GM19023 (cell line): ENCODE results near the gene CNOT1.
A peak's percentile ranks its signal among the peaks of the same experiment; 100 is the strongest.

Experiments
- ATAC-seq: cut with Tn5 transposase; IDR thresholded peaks from one replicate; pipeline ENCODE4 v1.9.1; 2021; ENCODE audit warnings: mild to moderate bottlenecking, moderate library complexity; ENCODE audit not compliant: unreplicated experiment

Gene CNOT1

DNA sequence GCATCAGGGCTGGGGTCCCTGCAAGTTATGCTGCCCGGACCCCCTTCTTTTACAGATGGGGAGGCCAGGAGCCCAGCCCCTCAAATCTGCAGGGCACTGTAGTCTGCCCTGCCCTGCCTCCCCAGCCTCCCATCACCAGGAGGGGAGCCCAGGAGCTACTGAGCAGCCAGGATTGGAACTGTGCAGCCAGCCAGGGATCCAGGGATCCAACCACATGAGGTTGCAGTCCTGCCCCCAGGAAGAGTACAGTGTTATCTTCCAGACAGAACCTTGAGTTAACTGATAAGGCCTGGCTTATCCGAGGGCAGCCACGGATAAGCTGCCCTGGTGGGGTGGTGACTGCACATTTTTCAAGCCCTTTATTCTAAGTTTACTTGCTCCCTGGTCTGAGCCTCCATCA, 141.1 kb downstream of the CNOT1 start:
- no peak for ATAC-seq

DNA sequence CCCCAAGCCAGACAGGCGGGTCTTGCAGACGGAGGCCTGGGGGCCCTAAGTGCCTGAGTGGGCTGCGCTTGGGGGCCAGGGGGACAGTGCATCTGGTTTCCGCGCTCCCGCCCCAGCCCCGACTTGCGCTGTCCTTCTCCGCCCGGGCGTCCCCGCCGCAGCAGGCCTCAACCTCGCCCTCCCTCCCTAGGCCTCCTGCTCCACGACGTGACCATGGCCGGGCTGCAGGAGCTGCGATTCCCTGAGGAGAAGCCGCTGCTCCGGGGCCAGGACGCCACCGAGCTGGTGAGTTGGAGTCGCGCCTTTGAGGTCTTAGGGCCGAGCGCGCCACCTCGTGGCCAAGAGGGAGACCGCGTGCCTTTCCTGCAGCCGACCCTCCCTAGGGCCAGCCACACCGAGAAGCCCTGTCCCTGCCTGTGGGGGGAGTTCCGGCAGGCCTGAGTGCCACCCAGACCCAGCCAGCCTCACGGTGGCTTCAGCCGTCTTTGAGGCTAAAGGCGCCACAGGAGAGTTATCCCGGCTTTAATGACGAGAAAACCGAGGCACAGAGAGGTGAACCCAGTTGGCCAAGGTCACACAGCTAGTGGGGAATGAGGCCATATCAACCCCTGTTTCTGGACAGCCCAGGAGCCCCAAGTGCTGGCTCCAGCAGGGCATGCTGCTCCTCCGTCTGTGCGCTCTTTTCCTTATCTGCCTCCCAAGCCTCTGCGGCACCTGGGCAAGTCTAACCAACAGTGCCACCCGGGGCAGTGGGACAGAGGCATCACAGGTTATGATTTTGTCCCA, 141.9 kb downstream of the CNOT1 start:
- peak; percentile 66 for ATAC-seq

DNA sequence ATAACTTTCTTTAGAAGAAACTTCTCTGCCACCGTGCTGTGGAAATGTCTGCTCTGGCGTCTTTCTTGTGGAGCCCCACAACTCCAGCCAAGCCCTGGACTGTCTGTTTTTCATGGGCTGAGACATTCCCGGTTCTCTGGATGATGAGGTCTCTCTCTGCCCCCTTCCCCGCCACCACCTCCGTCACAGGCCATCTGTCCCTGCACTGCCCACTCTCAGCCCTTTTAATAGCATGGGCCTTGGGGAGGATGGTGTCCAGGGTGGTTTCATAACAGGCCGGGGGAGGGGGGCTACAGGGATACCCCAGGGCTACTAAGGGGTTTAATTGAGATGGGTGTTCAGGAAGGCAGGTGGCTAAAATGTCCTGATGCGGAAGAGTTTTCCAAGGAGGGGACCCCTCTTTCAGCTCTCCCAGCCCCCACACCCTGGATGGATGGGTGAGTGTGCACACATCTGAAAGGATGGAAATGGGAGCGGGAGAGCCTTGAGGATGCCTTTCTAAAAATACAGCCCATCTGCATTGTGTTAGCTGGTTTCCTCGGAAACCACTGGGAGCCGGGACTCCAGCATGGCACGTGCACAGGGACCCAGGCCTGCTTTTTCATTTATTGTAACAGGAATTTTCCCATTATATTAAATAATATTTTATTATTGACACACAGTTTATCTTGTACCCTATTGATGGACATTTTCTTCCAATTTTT, 144.3 kb downstream of the CNOT1 start:
- ATAC-seq: no peak

DNA sequence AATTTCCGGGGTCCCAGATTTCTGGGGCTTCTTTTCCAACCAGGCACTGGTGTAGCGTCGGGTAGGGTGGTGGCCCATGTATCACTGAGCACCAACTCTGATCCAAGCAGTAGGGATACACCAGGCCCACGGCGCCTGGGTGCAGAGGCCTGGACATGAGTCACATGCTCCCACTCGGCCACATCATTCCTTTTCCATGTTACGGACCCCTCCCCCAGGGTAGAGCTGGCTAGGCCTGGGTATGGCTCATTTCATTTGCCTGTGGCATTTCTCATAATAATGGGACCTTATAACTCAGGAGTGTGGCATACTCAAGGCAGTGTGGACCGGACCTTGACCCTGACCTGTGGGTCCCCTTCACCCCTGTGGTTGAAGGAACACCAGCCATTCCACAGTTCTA, 147.7 kb downstream of the CNOT1 start:
- no peak for ATAC-seq

DNA sequence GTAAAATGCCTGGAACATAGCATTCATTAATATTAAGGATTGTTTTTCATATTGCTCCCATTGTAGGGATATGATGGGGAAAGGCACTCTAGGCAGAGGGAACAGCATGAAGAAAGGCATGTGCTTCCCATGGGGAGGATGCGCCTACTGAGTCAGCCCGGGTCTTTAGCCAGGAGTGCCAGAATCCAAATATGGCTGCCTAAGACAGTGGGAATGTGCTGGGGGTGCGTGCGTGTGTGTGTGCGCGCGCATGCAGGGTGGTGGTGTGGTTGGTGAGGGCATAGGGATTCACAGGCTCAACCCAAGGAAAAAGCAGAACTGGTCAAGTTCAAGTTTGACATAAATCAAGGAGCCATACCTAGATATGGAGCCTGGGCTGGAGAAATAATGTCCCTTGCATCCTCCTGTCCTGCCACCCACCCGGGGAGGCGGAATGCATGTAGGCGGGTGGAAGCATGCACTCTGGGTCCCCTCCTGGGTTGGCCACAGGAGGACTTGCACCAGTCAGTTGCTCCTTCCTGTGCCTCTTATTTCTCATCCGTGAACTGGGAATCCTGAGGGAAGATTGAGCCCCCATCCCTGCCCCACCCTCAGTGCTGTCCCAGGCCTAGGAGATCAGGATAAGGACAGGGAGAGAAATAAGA, 148.3 kb downstream of the CNOT1 start:
- no peak for ATAC-seq

DNA sequence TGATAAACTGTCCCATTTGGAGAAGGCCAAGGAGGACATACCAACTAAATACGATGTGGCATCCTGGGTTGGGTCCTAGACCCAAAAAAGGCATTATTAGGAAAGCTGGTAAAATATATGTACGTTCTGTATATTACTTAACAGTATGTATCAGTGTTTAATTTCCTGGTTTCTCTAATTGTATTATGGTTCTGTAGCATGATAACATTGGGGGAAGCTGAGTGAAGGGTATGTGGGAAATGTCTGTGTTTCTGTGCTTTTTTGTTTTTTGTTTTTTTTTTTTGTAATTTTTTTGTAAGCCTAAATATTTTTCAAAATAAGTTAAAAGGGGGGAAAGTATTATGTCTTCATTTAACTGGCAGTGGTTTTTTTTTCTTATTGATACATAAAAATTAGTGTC, 151.2 kb downstream of the CNOT1 start:
- no peak for ATAC-seq

DNA sequence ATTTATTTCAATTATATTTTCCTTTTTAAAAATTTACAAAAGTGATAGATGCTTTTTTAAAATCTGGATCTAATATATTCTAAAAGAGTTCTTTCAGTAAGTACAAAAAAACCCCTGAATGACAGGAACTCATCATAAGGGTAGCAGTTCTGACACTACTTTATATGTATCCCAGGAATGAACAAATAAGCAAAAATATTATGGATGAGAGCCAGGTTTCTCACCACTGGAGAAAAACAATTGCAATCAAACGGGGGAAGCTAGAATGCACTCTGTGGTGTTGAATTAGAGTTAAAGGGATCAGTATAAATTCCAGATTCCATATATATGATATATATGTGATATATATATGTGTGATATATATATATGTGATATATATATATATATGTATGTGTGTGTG, 152.8 kb downstream of the CNOT1 start:
- ATAC-seq: no peak

DNA sequence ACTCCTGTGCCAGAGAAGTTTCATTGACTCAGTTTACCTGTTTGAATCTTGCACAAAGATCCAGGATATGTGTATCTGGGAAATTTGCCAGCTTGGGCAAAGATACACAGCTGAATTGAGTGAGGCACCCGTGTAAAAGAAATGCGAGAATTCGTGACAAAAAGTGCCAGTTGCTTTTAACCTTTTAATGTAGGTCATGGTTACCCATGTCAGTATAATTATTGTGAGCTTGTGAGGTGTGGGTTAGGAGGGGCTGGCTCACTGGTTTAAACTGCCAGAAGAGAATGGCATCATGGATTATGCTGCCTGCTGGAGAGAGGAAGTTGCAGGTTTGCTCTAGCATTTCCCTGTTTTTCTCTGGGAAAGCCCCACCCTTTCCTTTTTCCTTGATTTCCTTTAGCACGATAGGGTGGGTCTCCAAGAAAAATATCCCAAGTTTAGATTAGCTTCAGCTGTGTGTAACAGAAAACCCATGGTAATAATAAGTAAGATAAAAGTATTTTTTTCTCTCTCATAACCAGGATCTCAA, 154.5 kb downstream of the CNOT1 start:
- ATAC-seq: no peak

DNA sequence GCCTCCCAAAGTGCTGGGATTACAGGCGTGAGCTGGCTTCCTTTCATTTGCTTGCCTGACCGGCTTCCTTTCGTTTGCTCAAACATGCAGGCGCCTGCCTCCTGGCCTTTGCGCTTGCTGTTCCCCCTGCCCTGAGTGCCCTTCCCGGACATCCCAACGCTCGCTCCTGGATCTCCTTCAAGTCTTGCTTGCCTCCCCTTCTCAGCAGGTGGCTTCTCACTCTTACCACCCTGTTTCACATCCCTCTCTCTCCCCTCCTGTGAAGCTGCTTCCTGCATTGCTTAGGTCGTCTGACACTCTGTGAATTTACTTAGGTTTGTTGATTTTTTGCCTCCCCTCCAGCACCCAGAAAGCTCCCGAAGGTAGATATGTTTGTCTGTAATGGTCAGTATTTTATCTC, 155.3 kb downstream of the CNOT1 start:
- no peak for ATAC-seq

DNA sequence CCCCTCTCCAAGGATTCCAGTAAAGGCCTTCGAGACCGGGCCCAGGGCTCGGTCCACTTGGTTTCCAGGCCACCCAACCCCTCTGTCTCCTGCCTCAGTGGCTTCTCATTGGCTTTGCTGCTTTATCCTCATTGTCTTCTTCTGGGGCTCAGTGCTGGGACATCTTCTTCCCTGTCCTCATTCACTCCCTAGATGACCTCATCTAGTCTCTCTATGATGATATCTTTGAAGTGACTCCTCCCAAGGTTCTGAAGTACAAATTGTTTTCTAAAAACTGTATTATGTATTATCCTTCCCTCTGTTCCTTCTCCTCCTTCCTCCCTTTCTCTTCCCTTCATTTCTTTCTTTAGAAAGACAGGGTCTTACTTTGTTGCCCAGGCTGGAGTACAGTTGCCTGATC, 156.8 kb downstream of the CNOT1 start:
- no peak for ATAC-seq

DNA sequence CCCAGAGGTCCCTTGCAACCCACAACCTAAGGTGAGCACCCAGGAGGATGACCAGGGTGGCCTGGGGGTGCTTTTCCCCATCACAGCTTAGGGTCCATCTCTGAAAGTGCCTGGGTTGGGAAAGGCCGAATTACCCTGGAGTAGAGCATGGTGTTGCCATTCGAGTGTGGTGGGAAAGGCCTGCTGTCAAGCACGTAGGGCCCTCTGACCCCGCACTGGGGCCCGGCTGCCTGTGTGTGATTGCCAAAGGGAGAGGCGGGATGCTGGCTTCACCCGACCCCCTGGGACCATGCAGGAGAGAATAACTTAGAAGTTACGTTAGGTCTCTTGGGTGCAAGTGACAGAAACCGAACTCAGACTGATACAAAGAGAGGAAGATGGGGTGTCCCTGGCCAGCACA, 157.4 kb downstream of the CNOT1 start:
- ATAC-seq: no peak

DNA sequence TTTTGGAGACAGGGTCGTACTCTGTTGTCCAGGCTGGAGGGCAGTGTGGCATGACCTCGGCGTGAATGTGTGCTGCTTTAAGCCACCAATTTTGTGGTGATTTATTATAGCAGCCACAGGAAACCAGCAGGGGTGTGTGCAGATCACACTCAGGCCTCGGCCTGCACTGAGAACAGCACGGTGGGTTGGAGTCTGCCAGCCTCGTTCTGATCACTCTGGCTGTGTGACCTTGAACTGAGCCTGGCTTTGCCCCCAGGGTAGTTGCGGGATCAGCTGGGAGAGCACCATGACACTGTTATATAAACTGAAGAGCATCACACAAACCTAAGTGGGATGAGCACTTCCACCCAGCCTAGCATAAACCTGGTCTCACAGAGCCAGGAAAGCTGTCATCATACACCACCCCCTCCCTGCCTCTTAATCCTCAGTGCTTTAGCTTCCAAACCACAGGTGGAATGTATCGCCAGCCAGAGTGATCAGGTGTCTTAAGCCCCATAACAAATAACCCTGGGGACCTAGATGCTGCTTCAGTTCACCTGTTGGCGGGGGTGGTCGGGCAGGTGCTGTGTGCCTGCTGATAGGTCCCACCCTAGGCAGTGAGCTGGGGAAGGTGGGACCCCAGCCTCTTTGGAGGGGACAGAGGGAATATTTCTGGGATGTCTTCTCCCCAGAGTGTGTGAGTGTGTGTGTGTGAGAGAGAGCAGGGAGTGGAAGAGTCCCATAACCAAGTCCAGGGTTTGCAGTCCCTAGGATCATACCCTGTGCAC, 158.2 kb downstream of the CNOT1 start:
- no peak for ATAC-seq
